Esophagus muscularis mucosa (tissue), 4 donors: ENCODE results near the gene KTN1. TPM values are rescaled to one million over a fixed set of nuclear protein-coding genes. Genes with fewer than 3 reads are reported as not detected.

Source experiments
- DNase-seq: peaks from one replicate; pipeline ENCODE4 v3.0.0-alpha.2; 2017; ENCODE audit errors: extremely low spot score
- H3K27ac ChIP-seq, 4 donors: fragments of 200-600 bp; sonication (generic); replicated peaks in 1 of 4; 1 replicate in 3 of 4; 2 replicates in 1 of 4; pipeline ENCODE4 v1.5.1; 2016 to 2019; ENCODE audit warnings: mild to moderate bottlenecking in 1 of 4
- H3K27me3 ChIP-seq, 4 donors: fragments of 200-600 bp; sonication (generic); one replicate each; pipeline versions ENCODE4 v1.5.1 to v1.6.0; 2016 to 2019
- H3K36me3 ChIP-seq, 4 donors: fragments of 200-600 bp; sonication (generic); one replicate each; pipeline ENCODE4 v1.5.1; 2016 to 2019
- H3K4me1 ChIP-seq, 4 donors: fragments of 200-600 bp; sonication (generic); one replicate each; pipeline ENCODE4 v1.5.1; 2016 to 2019
- H3K4me3 ChIP-seq, 4 donors: fragments of 200-600 bp; sonication (generic); 1 replicate in 2 of 4; 2 replicates in 2 of 4; pipeline ENCODE4 v1.5.1; 2016 to 2019; ENCODE audit warnings: mild to moderate bottlenecking in 4 of 4, moderate library complexity in 1 of 4
- H3K9me3 ChIP-seq, 4 donors: fragments of 200-600 bp; sonication (generic); 1 replicate in 3 of 4; 2 replicates in 1 of 4; pipeline ENCODE4 v1.5.1; 2016 to 2019
- EP300 ChIP-seq: sonication (generic); formaldehyde crosslinking; IDR thresholded peaks from one replicate; pipeline ENCODE4 v1.6.1; 2017; ENCODE audit warnings: antibody characterized with exemption
- POLR2A ChIP-seq: fragments of 450-650 bp; IDR thresholded peaks from one replicate; pipeline ENCODE4 v1.6.1; 2017; ENCODE audit warnings: antibody characterized with exemption, moderate library complexity, mild to moderate bottlenecking, low read depth
- POLR2AphosphoS5 ChIP-seq, 2 donors: sonication (generic); formaldehyde crosslinking; IDR thresholded peaks; one replicate each; pipeline ENCODE4 v1.6.1; 2017; ENCODE audit warnings: antibody characterized with exemption in 2 of 2
- WGBS: methylation state at CpG from one replicate; pipeline ENCODE4 v1.1.5; 2018; 5-methylcytosine and 5-hydroxymethylcytosine counted together
- intact Hi-C: fragments of 100-400 bp; cut with DNase I; formaldehyde crosslinking; loops from one replicate; pipeline ENCODE4 v1.15.1; 2023
- total RNA-seq, 4 donors: library from RNA; depleted of rRNA; stranded (reverse); fragments of >200 nt; gene quantifications; one replicate each; pipeline versions ENCODE4 v1.1.0 to v1.2.1, GENCODE V29; 2016
- TF ChIP-seq, protein P1 (sequence below), 3 experiments: fragments of 200-600 bp in 2 of 3; fragments of 450-650 bp in 1 of 3; sonication (generic) in 2 of 3; IDR thresholded peaks; one replicate each; pipeline ENCODE4 v1.5.1; 2017 to 2019; ENCODE audit warnings: antibody characterized with exemption in 3 of 3, mild to moderate bottlenecking in 2 of 3, moderate library complexity in 1 of 3

Gene KTN1
- total RNA-seq, 4 donors from 2014 or later: 137 to 151 (median 146) TPM

DNA sequence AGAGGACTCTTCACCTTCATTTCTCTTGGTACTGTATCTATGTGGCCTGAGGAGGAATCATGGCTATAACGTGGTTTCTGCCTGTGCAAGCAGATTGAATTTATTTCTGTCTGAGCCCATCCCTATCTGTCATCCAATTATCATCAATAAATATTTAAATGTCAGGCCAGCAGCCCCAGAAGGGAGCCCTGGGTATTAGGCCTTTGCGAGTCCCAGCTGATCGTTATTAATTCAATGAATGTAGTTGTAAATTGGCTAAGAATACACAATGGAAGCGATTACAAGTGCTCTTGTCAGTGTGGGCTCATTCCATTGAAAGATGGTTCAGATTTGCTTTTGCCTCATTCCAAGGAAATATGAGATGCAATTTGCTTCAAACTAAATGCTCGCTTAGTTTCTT is 142.0 kb downstream of the KTN1 start:
- no peak for TF ChIP-seq POLR2AphosphoS5 (IDR thresholded peaks at IDR 0.05)
- no peak for TF ChIP-seq POLR2A
- TF ChIP-seq EP300: no peak
- TF ChIP-seq, protein P1, sequence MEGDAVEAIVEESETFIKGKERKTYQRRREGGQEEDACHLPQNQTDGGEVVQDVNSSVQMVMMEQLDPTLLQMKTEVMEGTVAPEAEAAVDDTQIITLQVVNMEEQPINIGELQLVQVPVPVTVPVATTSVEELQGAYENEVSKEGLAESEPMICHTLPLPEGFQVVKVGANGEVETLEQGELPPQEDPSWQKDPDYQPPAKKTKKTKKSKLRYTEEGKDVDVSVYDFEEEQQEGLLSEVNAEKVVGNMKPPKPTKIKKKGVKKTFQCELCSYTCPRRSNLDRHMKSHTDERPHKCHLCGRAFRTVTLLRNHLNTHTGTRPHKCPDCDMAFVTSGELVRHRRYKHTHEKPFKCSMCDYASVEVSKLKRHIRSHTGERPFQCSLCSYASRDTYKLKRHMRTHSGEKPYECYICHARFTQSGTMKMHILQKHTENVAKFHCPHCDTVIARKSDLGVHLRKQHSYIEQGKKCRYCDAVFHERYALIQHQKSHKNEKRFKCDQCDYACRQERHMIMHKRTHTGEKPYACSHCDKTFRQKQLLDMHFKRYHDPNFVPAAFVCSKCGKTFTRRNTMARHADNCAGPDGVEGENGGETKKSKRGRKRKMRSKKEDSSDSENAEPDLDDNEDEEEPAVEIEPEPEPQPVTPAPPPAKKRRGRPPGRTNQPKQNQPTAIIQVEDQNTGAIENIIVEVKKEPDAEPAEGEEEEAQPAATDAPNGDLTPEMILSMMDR (IDR thresholded peaks at IDR 0.05): no peak
- 93% methylated on average over 5 of the region's 5 CpGs for WGBS
- Histone ChIP-seq H3K27ac (no peak overlapping the region), H3K4me1 (no peaks in the 10 kb centered on the region), H3K27me3 (no peaks in the 10 kb centered on the region), H3K36me3 (no peaks in the 10 kb centered on the region), H3K9me3 (no peaks in the 10 kb centered on the region), H3K4me3 (no peak overlapping the region)
- intact Hi-C loops: no loop called here
- DNase-seq: no peak

DNA sequence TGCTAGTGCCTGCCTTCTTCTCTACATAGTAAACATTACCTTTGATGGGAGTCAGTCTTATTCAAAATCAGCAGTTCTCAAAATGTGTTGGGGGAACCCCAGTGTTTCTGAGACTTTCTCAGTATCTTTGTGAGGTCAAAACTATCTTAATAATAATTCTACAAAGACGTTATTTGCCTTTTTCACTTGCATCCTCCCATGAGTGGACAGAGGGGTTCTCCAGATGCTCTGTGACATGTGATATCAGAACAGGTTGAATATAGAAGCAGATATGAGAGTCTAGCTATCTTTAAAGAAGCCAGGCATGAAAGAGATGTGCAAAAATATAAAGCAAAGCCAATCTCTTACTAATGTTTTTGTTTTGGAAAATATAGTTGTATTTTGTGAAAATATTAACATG is 144.7 kb downstream of the KTN1 start:
- no peak for TF ChIP-seq POLR2AphosphoS5 (IDR thresholded peaks at IDR 0.05)
- no peak for TF ChIP-seq EP300
- TF ChIP-seq, protein P1 (IDR thresholded peaks at IDR 0.05): no peak
- TF ChIP-seq POLR2A: no peak
- Histone ChIP-seq H3K9me3 (no peaks in the 10 kb centered on the region), H3K4me1 (no peaks in the 10 kb centered on the region), H3K27me3 (no peaks in the 10 kb centered on the region), H3K27ac (no peak overlapping the region), H3K4me3 (no peak overlapping the region), H3K36me3 (no peaks in the 10 kb centered on the region)
- 88% methylated on average over 1 of the region's 1 CpG for WGBS
- intact Hi-C loops: no loop called here
- no peak for DNase-seq

DNA sequence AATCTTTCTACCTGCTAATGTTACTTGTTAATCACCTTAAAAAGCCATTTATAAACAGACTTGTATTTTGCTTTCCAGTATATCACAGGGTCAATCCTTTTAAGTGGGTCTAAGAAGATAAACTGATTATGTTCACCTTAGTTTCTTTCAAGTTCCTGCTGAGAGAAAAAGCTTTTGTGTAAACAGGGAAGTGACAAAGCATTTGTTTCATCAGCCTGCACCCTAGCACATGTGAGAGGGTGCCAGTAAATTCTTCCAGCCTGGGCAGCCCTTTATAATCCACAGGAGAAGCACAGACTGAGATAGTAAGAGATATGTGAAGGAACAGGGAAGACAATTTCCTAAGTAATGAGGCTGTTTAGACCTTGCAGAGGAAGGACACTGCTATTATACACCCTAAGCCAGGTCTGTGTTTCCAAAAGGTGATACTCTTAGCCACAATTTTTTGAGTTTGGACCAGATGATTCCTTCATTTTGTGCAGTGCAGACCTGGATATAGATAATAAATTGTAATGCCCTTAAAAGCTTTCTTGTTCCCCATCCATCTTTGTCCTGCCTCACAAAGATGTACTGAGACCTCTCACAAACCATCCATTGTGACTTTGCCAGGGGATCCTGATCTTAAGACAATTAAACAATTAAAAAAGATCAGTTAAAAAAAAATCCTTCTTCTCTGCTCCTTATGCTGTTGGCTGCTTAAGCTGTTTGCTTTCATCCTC is 150.7 kb downstream of the KTN1 start:
- intact Hi-C loops: no loop called here
- H3K27ac ChIP-seq: no peak overlapping the region
- TF ChIP-seq POLR2AphosphoS5 (IDR thresholded peaks at IDR 0.05) (no peak), EP300 (no peak), POLR2A (no peak)
- TF ChIP-seq, protein P1 (IDR thresholded peaks at IDR 0.05): no peak
- H3K9me3 ChIP-seq: no peaks in the 10 kb centered on the region
- DNase-seq: no peak
- H3K36me3 ChIP-seq: no peaks in the 10 kb centered on the region
- H3K4me3 ChIP-seq: no peak overlapping the region
- H3K27me3 ChIP-seq: no peaks in the 10 kb centered on the region
- H3K4me1 ChIP-seq: peaks cover 0 to 9% (median 4%) of the 10 kb centered on the region in 4 donors

DNA sequence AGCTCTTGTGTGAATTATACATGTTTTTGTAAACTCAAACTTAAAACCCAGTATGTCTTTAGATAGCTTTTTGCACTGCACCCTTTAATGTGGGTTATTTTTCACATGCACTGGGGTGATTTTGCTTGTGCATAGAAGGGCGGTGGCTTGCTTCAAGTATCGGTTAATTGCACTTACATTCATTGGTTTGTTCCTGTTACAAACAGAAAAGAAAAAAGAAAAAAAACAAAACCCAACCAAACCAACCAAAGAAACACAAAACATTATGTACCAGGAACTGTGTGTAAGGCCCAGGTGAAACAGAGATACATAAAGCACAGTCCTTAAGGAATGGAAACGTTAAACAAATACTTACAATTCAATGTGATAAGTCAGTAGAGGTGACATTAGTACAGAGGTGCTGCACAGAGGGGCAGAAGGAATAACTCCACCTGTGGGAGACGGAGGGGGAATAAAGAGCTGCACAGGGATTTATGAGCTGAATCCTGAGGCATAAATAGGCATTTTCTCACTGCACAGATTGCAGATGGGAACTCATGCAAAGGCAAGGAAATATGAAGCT is 151.4 kb downstream of the KTN1 start:
- no peak for DNase-seq
- H3K36me3 ChIP-seq: no peaks in the 10 kb centered on the region
- H3K27ac ChIP-seq: no peak overlapping the region
- no peak overlapping the region for H3K4me3 ChIP-seq
- WGBS: 79% methylated on average over 4 of the region's 4 CpGs
- intact Hi-C loops: no loop called here
- TF ChIP-seq POLR2A: no peak
- no peak for TF ChIP-seq EP300
- TF ChIP-seq, protein P1 (IDR thresholded peaks at IDR 0.05): no peak
- H3K9me3 ChIP-seq: no peaks in the 10 kb centered on the region
- peaks cover 0 to 9% (median 4%) of the 10 kb centered on the region in 4 donors for H3K4me1 ChIP-seq
- no peaks in the 10 kb centered on the region for H3K27me3 ChIP-seq
